GM19193 (cell line): Measurements from ENCODE around the gene RAP1GAP2.

Experiments
- POLR2A ChIP-seq: IDR thresholded peaks from 4 replicates; pipeline ENCODE4 v1.6.1; 2011; ENCODE audit not compliant: insufficient read depth, insufficient read length; ENCODE audit errors: extremely low read depth

The RAP1GAP2 gene

DNA sequence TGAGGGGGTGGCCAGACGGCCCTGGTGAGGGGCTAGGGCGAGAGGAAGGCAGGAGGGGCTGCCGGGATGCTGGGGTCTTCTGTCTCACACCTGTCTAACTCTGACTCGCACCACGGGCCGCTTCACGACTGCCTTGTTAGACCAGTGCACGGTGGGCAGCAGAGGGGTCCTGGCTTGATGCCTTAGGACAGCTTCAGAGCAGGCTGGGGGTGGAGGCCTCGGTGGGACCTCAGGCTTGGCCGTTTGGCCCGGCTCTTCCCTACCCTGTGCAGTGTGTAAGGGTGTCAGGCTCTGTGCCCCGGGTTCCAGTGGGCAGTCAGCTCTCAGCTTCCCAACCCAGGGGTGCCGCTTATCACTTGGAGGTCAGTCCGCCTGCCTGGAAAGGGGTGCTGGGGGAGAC is 166.5 kb downstream of the RAP1GAP2 start:
- no peak for TF ChIP-seq POLR2A

- TF ChIP-seq POLR2A, result no peak
Observed at GRCh38 chr17:2963332-2964027, 167.2 kb downstream of the RAP1GAP2 start.

- no peak for TF ChIP-seq POLR2A
Observed at GRCh38 chr17:2964028-2964356, 167.8 kb downstream of the RAP1GAP2 start.

- no peak for TF ChIP-seq POLR2A
Observed at GRCh38 chr17:2964370-2964769, 168.1 kb downstream of the RAP1GAP2 start.

GRCh38 chr17:2964831-2965230 is 168.6 kb downstream of the RAP1GAP2 start:
- no peak for TF ChIP-seq POLR2A

DNA sequence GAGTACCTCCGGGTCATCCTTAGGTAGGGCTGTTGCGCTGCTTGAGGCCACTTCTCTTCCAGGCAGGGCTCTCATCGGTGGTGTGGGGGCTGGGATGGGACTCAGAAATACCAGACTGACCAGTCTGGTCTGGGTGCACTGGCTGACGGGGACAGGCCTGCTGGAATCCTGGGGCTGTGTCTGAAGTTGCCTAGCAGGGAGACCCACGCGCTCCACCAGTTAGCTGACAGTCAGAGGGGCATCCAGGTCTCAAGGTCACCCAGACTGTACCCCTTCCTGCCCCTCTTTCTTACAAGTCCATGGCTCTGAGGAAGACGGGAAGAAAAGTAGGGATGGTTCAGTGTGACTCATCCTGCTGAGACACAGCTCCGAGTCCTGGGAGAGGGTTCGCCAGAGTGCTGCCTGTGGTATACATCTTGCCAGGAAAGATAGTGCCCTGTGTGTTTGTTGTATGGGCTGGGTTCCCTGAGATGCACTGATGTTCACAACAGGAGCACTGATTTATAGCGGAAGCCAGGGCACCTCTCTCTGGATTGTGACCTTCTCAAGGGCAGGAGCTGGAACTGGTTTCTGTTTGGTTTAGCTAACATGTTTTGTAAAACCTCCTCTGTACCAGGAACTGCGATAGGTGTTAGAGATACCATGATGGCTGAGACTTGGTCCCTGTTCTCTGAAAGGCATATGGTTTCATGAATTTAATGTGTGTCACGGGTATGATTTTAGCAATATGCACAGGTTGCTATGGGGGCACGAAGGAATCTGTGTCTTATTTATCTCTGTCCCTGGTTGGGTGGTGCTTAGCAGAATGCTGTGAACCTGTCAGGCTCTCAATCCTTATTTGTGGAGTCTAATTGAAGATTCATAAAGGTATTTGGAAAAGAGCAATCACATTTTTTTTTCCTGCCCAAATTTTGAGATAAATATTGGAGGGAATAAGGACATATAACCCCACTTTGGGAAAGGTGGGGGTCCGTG is 169.7 kb downstream of the RAP1GAP2 start:
- no peak for TF ChIP-seq POLR2A

GRCh38 chr17:2967515-2967914 is 171.3 kb downstream of the RAP1GAP2 start:
- no peak for TF ChIP-seq POLR2A

DNA sequence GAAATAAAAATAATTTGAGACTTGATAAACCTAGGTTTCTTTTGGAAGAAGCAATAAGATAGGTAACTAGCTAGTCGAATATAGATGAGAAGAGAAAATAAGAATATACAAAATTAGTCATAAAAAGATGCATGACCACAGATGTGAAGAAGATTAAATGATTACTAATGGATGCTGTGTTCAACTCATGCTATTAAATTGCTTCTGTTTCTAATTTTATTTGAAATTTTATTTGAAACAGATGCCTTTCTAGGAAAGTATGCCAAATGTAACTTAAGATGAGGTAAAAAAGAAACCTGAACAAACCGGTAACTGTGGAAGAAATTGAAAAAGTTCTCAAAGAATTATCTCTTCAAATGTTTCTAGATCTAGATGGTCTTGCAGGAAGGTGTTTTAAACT is 175.6 kb downstream of the RAP1GAP2 start:
- TF ChIP-seq POLR2A, result no peak

- TF ChIP-seq POLR2A, result no peak
Observed at GRCh38 chr17:2972749-2973148, 176.5 kb downstream of the RAP1GAP2 start.

DNA sequence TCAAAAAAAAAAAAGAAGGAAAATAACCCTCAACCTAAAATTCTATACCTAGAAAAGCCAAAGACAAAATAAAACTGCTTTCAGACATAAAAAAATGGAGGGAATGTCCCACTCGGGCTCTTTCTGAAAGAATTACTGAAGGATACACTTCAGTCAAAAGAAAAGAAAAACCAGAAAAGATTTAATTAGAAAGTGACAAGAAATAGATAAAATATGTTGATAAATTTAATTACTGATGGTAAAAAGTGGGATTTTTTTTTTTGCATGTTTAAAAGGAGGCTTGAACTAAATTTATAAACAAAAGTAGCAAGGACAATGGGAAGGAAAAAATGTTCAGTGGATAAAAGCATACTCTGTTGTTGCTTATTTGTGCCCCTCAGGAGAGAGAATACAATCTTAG is 178.1 kb downstream of the RAP1GAP2 start:
- no peak for TF ChIP-seq POLR2A

GRCh38 chr17:2975469-2975958 is 179.3 kb downstream of the RAP1GAP2 start:
- no peak for TF ChIP-seq POLR2A

GRCh38 chr17:2977157-2977556 is 180.9 kb downstream of the RAP1GAP2 start:
- no peak for TF ChIP-seq POLR2A

GRCh38 chr17:2978116-2978515 is 181.9 kb downstream of the RAP1GAP2 start:
- no peak for TF ChIP-seq POLR2A

- TF ChIP-seq POLR2A, result no peak
Observed at GRCh38 chr17:2978991-2979390, 182.8 kb downstream of the RAP1GAP2 start.

DNA sequence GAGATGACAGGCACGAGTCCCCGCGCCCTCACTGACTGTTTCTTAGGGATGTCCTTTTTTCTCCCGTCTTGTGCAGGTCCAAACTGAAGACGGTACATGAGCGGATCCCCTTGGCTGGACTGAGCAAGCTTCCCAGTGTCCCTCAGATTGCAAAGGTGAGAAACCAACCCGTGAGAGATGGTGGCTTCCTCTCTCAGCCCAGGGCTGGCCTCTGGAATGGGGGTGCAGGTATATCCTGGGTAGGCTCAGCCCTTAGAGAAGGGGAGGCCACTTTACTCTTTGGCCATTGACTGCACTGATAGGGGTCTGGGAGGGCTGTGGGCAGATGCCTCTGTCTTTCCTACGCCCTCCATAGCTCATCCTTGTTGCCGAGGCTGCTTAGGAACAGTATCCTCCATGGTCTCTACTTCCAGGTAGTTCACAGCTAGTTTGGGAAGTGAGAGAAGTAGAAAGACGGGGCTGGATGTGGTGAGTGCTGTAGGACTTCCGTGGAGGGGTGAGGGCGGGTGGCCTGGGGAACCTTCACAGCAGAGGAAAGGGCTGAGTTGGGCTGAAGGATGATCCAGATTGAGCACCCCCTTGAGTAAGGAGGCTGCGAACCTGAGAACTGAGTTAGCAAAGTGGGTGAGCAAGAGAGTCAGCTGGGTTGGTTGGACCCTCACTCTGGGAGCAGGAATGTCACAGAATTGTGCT is 184.1 kb downstream of the RAP1GAP2 start:
- TF ChIP-seq POLR2A, result no peak
